HepG2 (cell line): ENCODE results near the gene POGK. TPM values are rescaled to one million over a fixed set of nuclear protein-coding genes. Genes with fewer than 3 reads are reported as not detected.

Experiments
- ESRRA ChIP-seq: sonication (generic); formaldehyde crosslinking; IDR thresholded peaks from 2 replicates; pipeline ENCODE4 v1.5.1; 2020; ENCODE audit warnings: mild to moderate bottlenecking, low read depth, missing genetic modification reagents
- FOXA1 ChIP-seq, 2 experiments: fragments of 450-650 bp in 1 of 2; sonication (generic) in 1 of 2; formaldehyde crosslinking in 1 of 2; IDR thresholded peaks; 2 replicates each; pipeline versions ENCODE4 v1.4.0 to v1.6.1; 2016 to 2020; ENCODE audit warnings: missing genetic modification reagents in 1 of 2
- FOXK1 ChIP-seq: sonication (generic); formaldehyde crosslinking; IDR thresholded peaks from 2 replicates; pipeline ENCODE4 v1.4.0; 2020; ENCODE audit warnings: low read depth, missing genetic modification reagents, borderline replicate concordance
- HDAC2 ChIP-seq: sonication (generic); formaldehyde crosslinking; IDR thresholded peaks from 2 replicates; pipeline ENCODE4 v1.4.0; 2020; ENCODE audit warnings: missing genetic modification reagents
- HIVEP1 ChIP-seq: sonication (generic); formaldehyde crosslinking; IDR thresholded peaks from 2 replicates; pipeline ENCODE4 v1.4.0; 2020; ENCODE audit warnings: mild to moderate bottlenecking, missing genetic modification reagents
- HMGXB4 ChIP-seq, 2 experiments: sonication (generic) in 1 of 2; formaldehyde crosslinking in 1 of 2; IDR thresholded peaks; 2 replicates each; pipeline versions ENCODE4 v1.4.0 to v1.6.1; 2018 to 2020; ENCODE audit warnings: missing genetic modification reagents in 2 of 2, borderline replicate concordance in 1 of 2, low read depth in 1 of 2, mild to moderate bottlenecking in 1 of 2, missing biosample characterization in 1 of 2
- MYNN ChIP-seq: sonication (generic); formaldehyde crosslinking; IDR thresholded peaks from 2 replicates; pipeline ENCODE4 v1.4.0; 2020; ENCODE audit warnings: mild to moderate bottlenecking, low read depth, missing genetic modification reagents
- NFIB ChIP-seq: sonication (generic); formaldehyde crosslinking; IDR thresholded peaks from 2 replicates; pipeline ENCODE4 v1.9.0; 2021; ENCODE audit warnings: missing genetic modification reagents, mild to moderate bottlenecking, borderline replicate concordance
- NR2C2 ChIP-seq: sonication (generic); formaldehyde crosslinking; IDR thresholded peaks from 2 replicates; pipeline ENCODE4 v1.4.0; 2020; ENCODE audit warnings: missing genetic modification reagents, mild to moderate bottlenecking, moderate library complexity, borderline replicate concordance
- SALL2 ChIP-seq: sonication (generic); formaldehyde crosslinking; IDR thresholded peaks from 2 replicates; pipeline ENCODE4 v1.8.1; 2023; ENCODE audit warnings: mild to moderate bottlenecking, missing genetic modification reagents, inconsistent platforms
- SOX6 ChIP-seq, 2 experiments: fragments of 450-650 bp in 1 of 2; sonication (generic) in 1 of 2; formaldehyde crosslinking in 1 of 2; IDR thresholded peaks; 2 replicates each; pipeline versions ENCODE4 v1.4.0 to v1.6.1; 2017 to 2020; ENCODE audit warnings: antibody characterized with exemption in 1 of 2, mild to moderate bottlenecking in 1 of 2, missing genetic modification reagents in 1 of 2
- YEATS2 ChIP-seq: sonication (generic); formaldehyde crosslinking; IDR thresholded peaks from 2 replicates; pipeline ENCODE4 v1.4.0; 2020; ENCODE audit warnings: missing genetic modification reagents, borderline replicate concordance
- ZMAT3 ChIP-seq: sonication (generic); formaldehyde crosslinking; conservative IDR thresholded peaks from 2 replicates; pipeline ENCODE4 v1.7.0; 2021; ENCODE audit warnings: missing genetic modification reagents
- ZMYM3 ChIP-seq: sonication (generic); formaldehyde crosslinking; IDR thresholded peaks from 2 replicates; pipeline ENCODE4 v1.5.1; 2020; ENCODE audit warnings: mild to moderate bottlenecking, missing genetic modification reagents
- ZNF33B ChIP-seq: sonication (generic); formaldehyde crosslinking; IDR thresholded peaks from 2 replicates; pipeline ENCODE4 v1.5.1; 2020; ENCODE audit warnings: mild to moderate bottlenecking, missing genetic modification reagents
- ZNF841 ChIP-seq: sonication (generic); formaldehyde crosslinking; IDR thresholded peaks from 2 replicates; pipeline ENCODE4 v1.8.1; 2023; ENCODE audit warnings: missing genetic modification reagents, borderline replicate concordance
- ZNF850 ChIP-seq: sonication (generic); formaldehyde crosslinking; conservative IDR thresholded peaks from 2 replicates; pipeline ENCODE4 v1.9.0; 2021; ENCODE audit warnings: mild to moderate bottlenecking, missing genetic modification reagents
- polyA plus RNA-seq, 8 experiments: library from polyadenylated mRNA; depleted of rRNA in 3 of 8; stranded (reverse) in 7 of 8; unstranded in 1 of 8; fragments of >200 nt; fragmentation: Illumina TruSeq in 4 of 8; extraction: Trizol in 4 of 8; gene quantifications; 2 replicates each; pipeline versions ENCODE4 v1.2.1 to v1.2.3, GENCODE V29; 2011 to 2016; ENCODE audit warnings: low read depth in 4 of 8, missing spikeins in 1 of 8, mixed read lengths in 1 of 8; ENCODE audit not compliant: insufficient read depth in 1 of 8
- total RNA-seq, 5 experiments: library from RNA; depleted of rRNA; stranded (reverse); fragments of >200 nt; fragmentation: Illumina TruSeq; extraction: Trizol; gene quantifications; 2 replicates each; pipeline ENCODE4 v1.2.3, GENCODE V29; 2016; ENCODE audit warnings: low read depth in 1 of 5
- TF ChIP-seq, protein P1 (sequence below): IDR thresholded peaks from 2 replicates; pipeline ENCODE4 v1.6.1; 2016; ENCODE audit warnings: control low read depth
- TF ChIP-seq, protein P2 (sequence below): sonication (generic); formaldehyde crosslinking; IDR thresholded peaks from 2 replicates; pipeline ENCODE4 v1.4.0; 2020; ENCODE audit warnings: mild to moderate bottlenecking, low read depth, missing genetic modification reagents
- TF ChIP-seq, protein P3 (sequence below): sonication (generic); formaldehyde crosslinking; IDR thresholded peaks from 2 replicates; pipeline ENCODE4 v1.5.0; 2020; ENCODE audit warnings: mild to moderate bottlenecking, missing genetic modification reagents

Gene POGK
- total and polyA plus RNA-seq, 2 of the 13 experiments (the other 11 are each of a cell fraction or from before 2014, with no cell fraction given): 4.8 to 16.2 TPM

DNA sequence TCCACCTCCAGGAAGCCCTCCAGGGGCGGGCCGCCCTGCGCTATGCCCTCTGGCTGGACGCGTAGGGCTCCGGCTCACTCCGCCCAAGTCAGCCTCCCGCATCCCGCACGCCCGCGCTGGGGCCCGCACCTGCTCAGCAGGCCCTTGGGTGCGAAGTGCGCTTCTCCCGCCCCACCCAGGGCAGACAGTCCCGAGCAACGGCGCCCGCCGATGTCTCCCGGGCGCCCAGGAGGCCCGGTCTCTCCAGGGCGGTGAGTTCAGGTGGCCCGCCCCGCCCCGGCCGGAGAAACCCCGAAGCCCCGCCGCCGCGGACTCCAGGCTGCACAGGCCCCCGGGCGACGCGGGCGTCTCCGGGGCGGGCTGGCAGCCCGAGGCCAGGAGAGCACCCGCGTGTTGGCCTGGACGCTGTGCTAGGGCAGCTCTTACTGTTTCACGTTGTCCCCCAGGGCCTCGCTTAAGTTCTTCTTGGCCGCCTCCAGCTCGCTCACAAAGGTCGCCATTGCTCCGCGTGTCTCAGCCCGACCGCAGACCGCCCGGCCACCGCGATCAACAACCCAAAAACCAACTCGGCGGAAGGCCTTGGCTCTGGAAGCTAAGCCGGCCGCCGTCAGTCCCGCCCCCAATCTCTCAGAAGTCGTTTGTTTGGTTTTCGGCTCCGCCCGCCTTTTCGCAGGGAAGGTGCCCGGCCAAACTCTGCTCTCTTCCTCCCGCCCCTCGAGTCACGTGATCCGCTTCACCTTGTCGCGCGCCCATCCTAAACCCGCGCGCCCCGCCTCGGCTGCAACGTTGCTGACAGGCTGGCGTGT is 36.7 kb downstream of the POGK start, which contains the start of gene TADA1 (continued):
- TF ChIP-seq FOXA1 (IDR thresholded peaks at IDR 0.05) (no peak), FOXA1 (CRISPR knock-in tag; IDR thresholded peaks at IDR 0.05) (peak; percentile 65), NFIB (no peak), SOX6 (IDR thresholded peaks at IDR 0.05) (no peak), SOX6 (CRISPR knock-in tag; IDR thresholded peaks at IDR 0.05) (peak; percentile 54; the same call in 1 of the 2 replicates), ZMAT3 (peak; percentile 50; the same call in 1 of the 2 replicates), ZNF33B (CRISPR knock-in tag) (peak; percentile 46; the same call in 1 of the 2 replicates), YEATS2 (peak; percentile 75), FOXK1 (CRISPR knock-in tag) (peak; percentile 73), MYNN (CRISPR knock-in tag) (no peak), ZNF841 (CRISPR knock-in tag) (no peak), NR2C2 (CRISPR knock-in tag) (peak; percentile 42; the same call in 1 of the 2 replicates), HIVEP1 (CRISPR knock-in tag) (no peak; the same call in 1 of the 2 replicates), ZNF850 (CRISPR knock-in tag) (0 out of 2 replicates have a peak, but pooled peaks have one; percentile 61), ZMYM3 (CRISPR knock-in tag) (no peak; the same call in none of the 2 replicates), HMGXB4 (CRISPR knock-in tag; IDR thresholded peaks at IDR 0.05; ENCODE audit: borderline replicate concordance in 1 of 2, low read depth in 1 of 2) (peak; percentile 90 to 93), HDAC2 (CRISPR knock-in tag) (0 out of 2 replicates have a peak, but pooled peaks have one; percentile 45), ESRRA (CRISPR knock-in tag) (peak; percentile 40; the same call in 1 of the 2 replicates), SALL2 (CRISPR knock-in tag) (no peak; the same call in 1 of the 2 replicates)
- TF ChIP-seq, protein P1, sequence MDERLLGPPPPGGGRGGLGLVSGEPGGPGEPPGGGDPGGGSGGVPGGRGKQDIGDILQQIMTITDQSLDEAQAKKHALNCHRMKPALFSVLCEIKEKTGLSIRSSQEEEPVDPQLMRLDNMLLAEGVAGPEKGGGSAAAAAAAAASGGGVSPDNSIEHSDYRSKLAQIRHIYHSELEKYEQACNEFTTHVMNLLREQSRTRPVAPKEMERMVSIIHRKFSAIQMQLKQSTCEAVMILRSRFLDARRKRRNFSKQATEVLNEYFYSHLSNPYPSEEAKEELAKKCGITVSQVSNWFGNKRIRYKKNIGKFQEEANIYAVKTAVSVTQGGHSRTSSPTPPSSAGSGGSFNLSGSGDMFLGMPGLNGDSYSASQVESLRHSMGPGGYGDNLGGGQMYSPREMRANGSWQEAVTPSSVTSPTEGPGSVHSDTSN: no peak
- TF ChIP-seq, protein P2, sequence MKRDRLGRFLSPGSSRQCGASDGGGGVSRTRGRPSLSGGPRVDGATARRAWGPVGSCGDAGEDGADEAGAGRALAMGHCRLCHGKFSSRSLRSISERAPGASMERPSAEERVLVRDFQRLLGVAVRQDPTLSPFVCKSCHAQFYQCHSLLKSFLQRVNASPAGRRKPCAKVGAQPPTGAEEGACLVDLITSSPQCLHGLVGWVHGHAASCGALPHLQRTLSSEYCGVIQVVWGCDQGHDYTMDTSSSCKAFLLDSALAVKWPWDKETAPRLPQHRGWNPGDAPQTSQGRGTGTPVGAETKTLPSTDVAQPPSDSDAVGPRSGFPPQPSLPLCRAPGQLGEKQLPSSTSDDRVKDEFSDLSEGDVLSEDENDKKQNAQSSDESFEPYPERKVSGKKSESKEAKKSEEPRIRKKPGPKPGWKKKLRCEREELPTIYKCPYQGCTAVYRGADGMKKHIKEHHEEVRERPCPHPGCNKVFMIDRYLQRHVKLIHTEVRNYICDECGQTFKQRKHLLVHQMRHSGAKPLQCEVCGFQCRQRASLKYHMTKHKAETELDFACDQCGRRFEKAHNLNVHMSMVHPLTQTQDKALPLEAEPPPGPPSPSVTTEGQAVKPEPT (CRISPR knock-in tag): 0 out of 2 replicates have a peak, but pooled peaks have one; percentile 9
- TF ChIP-seq, protein P3, sequence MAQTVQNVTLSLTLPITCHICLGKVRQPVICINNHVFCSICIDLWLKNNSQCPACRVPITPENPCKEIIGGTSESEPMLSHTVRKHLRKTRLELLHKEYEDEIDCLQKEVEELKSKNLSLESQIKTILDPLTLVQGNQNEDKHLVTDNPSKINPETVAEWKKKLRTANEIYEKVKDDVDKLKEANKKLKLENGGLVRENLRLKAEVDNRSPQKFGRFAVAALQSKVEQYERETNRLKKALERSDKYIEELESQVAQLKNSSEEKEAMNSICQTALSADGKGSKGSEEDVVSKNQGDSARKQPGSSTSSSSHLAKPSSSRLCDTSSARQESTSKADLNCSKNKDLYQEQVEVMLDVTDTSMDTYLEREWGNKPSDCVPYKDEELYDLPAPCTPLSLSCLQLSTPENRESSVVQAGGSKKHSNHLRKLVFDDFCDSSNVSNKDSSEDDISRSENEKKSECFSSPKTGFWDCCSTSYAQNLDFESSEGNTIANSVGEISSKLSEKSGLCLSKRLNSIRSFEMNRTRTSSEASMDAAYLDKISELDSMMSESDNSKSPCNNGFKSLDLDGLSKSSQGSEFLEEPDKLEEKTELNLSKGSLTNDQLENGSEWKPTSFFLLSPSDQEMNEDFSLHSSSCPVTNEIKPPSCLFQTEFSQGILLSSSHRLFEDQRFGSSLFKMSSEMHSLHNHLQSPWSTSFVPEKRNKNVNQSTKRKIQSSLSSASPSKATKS (CRISPR knock-in tag): no peak
